ENCODE data around the gene C6. TPM values are rescaled to one million over a fixed set of nuclear protein-coding genes. Genes with fewer than 3 reads are reported as not detected.
A peak's percentile ranks its signal among the peaks of the same experiment; 100 is the strongest.

The C6 gene
- total RNA-seq, 6 experiments from 2014 or later, result 0.09 to 0.12 TPM; not detected in 4

DNA sequence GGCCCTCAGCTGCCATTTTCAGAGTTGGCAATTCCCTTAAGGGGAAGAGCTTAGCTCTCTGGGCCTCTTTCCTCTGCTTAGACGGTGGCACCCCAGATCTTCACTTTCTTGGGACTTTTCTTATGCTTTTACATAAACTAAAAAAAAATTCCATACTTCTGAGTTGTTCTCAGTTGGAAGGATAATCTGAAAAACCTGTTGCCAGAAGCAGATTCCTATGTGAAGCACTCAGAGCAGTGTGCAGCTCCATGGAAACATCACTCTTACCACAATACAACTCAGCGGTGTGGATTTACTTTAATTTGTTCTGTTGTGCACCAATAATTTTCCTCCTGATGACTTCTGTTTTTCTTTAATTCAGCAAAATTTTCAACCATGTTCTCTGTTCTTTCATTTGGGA is 98.1 kb downstream of the C6 start:
- H3K4me1 Mint-ChIP-seq (ENCODE audit: low read depth), result peaks cover 65% of the 10 kb centered on the region
- H3K27me3 Mint-ChIP-seq (ENCODE audit: insufficient read depth), result 0 out of 2 replicates have a peak, but pooled peaks cover 1% of the 10 kb centered on the region
- H3K9me3 Mint-ChIP-seq, result no peaks in the 10 kb centered on the region; the same call in 1 of the 2 replicates
- 0 out of 2 replicates have a peak, but pooled peaks cover 5% of the 10 kb centered on the region for H3K36me3 Mint-ChIP-seq (ENCODE audit: low read depth)
- peak; percentile 72 for DNase-seq
- peak overlapping the region; percentile 96 for H3K27ac Mint-ChIP-seq
- TF ChIP-seq, protein P1, sequence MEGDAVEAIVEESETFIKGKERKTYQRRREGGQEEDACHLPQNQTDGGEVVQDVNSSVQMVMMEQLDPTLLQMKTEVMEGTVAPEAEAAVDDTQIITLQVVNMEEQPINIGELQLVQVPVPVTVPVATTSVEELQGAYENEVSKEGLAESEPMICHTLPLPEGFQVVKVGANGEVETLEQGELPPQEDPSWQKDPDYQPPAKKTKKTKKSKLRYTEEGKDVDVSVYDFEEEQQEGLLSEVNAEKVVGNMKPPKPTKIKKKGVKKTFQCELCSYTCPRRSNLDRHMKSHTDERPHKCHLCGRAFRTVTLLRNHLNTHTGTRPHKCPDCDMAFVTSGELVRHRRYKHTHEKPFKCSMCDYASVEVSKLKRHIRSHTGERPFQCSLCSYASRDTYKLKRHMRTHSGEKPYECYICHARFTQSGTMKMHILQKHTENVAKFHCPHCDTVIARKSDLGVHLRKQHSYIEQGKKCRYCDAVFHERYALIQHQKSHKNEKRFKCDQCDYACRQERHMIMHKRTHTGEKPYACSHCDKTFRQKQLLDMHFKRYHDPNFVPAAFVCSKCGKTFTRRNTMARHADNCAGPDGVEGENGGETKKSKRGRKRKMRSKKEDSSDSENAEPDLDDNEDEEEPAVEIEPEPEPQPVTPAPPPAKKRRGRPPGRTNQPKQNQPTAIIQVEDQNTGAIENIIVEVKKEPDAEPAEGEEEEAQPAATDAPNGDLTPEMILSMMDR (IDR thresholded peaks at IDR 0.05), result no peak
- H3K4me3 Mint-ChIP-seq, result peak overlapping the region; percentile 57

DNA sequence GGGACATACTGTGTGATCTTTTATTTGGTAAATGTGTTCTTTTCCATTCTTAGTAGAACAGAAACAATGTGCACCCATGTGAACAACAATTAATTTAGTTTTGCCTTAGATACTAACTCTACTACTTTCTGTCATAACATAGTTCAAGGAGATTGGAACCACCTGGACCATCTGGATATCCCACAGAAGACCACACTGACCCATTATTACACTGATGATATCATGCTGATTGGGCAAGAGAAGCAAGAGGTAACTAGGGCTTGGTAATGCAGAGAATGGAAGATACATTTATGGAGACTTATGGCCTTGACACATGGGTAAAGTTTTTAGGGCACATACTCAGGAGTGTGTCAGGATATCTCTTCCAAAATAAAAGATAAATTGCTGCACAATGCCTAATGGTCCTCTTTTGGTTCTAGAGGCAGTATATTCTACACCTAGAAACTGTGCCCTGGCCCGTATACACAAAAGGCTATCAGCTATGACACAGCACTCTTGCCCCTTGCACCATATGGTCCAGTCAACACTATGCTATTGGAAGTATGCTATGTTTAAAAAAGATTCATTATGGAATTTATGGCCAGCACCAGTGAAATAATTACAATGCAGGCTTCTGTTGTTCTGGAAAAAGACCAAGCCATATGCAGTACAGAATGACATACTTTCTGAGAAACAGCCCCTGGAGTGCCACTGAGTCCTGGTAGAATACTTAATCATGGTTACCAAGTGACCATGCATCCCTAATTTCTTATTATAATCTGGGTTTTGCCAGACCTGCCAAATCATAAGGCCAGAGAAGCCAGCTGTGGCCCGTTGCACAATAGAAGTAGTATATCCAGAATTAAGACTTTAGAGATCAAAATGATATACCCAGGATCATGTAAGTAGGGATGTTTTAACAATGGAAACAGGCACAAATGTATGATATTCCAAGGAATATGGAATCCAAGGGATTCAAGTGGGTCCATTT is 100.6 kb downstream of the C6 start:
- DNase-seq, result peak; percentile 4
- TF ChIP-seq, protein P1 (IDR thresholded peaks at IDR 0.05), result no peak
- Mint-ChIP-seq H3K27me3 (ENCODE audit: insufficient read depth) (0 out of 2 replicates have a peak, but pooled peaks cover 1% of the 10 kb centered on the region), H3K36me3 (ENCODE audit: low read depth) (0 out of 2 replicates have a peak, but pooled peaks cover 5% of the 10 kb centered on the region), H3K9me3 (no peaks in the 10 kb centered on the region; the same call in 1 of the 2 replicates), H3K4me3 (no peak overlapping the region), H3K4me1 (ENCODE audit: low read depth) (peaks cover 85% of the 10 kb centered on the region), H3K27ac (peak overlapping the region; percentile 83; the same call in 1 of the 2 replicates)

DNA sequence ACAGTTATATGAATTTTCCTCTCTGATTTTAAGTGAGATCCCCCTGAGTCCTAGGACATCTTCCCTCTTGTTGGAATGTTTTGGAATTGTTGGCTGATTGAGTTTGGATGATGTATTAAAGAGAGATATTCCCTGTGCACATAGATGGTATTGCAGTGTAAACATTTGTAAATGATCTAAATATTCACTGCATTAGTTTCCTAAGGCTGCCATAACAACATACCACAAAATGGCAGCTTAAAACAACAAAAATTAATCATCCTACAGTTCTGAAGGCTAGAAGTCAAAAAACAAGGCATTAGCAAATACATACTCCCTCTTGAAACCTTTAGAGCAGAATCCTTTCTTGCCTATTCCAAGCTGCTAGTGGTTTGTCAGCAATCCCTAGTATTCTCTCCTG is 104.1 kb downstream of the C6 start:
- peak; percentile 46 for DNase-seq
- Mint-ChIP-seq H3K36me3 (ENCODE audit: low read depth) (peaks cover 10% of the 10 kb centered on the region; the same call in 1 of the 2 replicates), H3K27me3 (ENCODE audit: insufficient read depth) (0 out of 2 replicates have a peak, but pooled peaks cover 1% of the 10 kb centered on the region), H3K4me3 (peak overlapping the region; percentile 1; the same call in 1 of the 2 replicates), H3K27ac (peak overlapping the region; percentile 63; the same call in 1 of the 2 replicates), H3K9me3 (no peaks in the 10 kb centered on the region), H3K4me1 (ENCODE audit: low read depth) (peaks cover 58% of the 10 kb centered on the region)
- TF ChIP-seq, protein P1 (IDR thresholded peaks at IDR 0.05), result peak; percentile 18; the same call in 1 of the 2 replicates

GRCh38 chr5:41102341-41102740 is 111.0 kb downstream of the C6 start:
- H3K4me3 Mint-ChIP-seq, result no peak overlapping the region

GRCh38 chr5:41097642-41098041 is 115.7 kb downstream of the C6 start:
- DNase-seq, result no peak
- Mint-ChIP-seq H3K9me3 (peaks cover 2% of the 10 kb centered on the region; the same call in 1 of the 2 replicates), H3K27me3 (ENCODE audit: insufficient read depth) (no peaks in the 10 kb centered on the region), H3K36me3 (ENCODE audit: low read depth) (no peaks in the 10 kb centered on the region; the same call in 1 of the 2 replicates), H3K27ac (no peak overlapping the region), H3K4me3 (no peak overlapping the region), H3K4me1 (ENCODE audit: low read depth) (peaks cover 10% of the 10 kb centered on the region; the same call in 1 of the 2 replicates)
- TF ChIP-seq, protein P1 (IDR thresholded peaks at IDR 0.05), result no peak

More at GRCh38 chr5:41102341-41102740, 111.0 kb downstream of the C6 start:
- no peaks in the 10 kb centered on the region for H3K9me3 Mint-ChIP-seq
- no peaks in the 10 kb centered on the region; the same call in 1 of the 2 replicates for H3K4me1 Mint-ChIP-seq (ENCODE audit: low read depth)
- H3K36me3 Mint-ChIP-seq (ENCODE audit: low read depth), result peaks cover 3% of the 10 kb centered on the region; the same call in 1 of the 2 replicates
- TF ChIP-seq, protein P1 (IDR thresholded peaks at IDR 0.05), result no peak
- no peak overlapping the region for H3K27ac Mint-ChIP-seq
- no peaks in the 10 kb centered on the region for H3K27me3 Mint-ChIP-seq (ENCODE audit: insufficient read depth)
- DNase-seq, result no peak

Measured in HFFc6 (cell line).